Panc1 (cell line): ENCODE results near the gene ZBP1.

Experiments
- SIN3A ChIP-seq: IDR thresholded peaks from 2 replicates; pipeline ENCODE4 v1.6.1; 2012; ENCODE audit warnings: low read depth, mild to moderate bottlenecking, low read length, moderate library complexity, borderline replicate concordance; ENCODE audit not compliant: insufficient read depth
- TF ChIP-seq, protein P1 (sequence below): fragments of 450-650 bp; IDR thresholded peaks from 2 replicates; pipeline ENCODE4 v1.5.1; 2017; ENCODE audit warnings: mild to moderate bottlenecking

DNA sequence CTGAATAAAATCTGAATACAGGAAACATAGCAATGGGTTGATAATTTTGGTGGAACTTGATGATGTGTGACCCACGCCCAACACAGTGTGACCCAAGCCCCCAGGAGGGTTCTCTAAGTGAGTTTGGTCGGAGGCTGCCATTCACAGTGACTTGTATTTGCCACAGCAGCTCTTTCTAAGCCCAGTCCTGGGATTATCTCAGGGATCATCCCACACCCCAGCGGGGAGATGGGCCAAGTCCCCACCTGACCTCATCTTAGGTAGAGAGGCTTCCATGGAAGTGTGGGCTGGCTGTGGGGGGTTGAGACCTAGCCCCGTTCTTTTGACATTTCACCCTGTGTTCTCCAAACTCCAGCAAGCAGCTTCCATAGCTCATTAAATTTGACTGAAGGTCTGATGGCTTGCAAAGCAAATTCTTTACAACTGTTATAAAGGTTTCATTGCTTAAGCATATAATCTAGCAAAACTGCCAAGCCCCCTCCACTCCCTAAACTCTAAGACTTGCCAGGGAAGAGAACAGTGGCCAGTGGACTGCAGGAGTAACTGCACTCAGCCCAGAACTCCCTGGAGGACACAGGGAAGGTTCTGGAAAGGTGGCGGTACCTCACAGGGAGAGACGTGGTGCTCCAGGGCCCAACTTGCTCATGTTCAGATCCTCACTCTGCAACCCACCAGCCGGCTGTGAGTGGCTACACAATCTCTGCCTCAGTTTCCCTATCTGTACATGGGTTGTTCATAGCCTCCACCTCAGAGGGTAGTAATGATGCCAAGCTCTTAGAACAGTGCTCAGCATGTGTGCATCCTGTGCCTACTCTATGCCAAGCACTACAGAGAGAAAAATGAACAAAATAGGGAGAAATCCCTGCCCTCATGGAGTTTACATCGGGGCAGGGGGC, 60.3 kb downstream of the ZBP1 start:
- TF ChIP-seq, protein P1, sequence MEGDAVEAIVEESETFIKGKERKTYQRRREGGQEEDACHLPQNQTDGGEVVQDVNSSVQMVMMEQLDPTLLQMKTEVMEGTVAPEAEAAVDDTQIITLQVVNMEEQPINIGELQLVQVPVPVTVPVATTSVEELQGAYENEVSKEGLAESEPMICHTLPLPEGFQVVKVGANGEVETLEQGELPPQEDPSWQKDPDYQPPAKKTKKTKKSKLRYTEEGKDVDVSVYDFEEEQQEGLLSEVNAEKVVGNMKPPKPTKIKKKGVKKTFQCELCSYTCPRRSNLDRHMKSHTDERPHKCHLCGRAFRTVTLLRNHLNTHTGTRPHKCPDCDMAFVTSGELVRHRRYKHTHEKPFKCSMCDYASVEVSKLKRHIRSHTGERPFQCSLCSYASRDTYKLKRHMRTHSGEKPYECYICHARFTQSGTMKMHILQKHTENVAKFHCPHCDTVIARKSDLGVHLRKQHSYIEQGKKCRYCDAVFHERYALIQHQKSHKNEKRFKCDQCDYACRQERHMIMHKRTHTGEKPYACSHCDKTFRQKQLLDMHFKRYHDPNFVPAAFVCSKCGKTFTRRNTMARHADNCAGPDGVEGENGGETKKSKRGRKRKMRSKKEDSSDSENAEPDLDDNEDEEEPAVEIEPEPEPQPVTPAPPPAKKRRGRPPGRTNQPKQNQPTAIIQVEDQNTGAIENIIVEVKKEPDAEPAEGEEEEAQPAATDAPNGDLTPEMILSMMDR, result no peak
- no peak for TF ChIP-seq SIN3A
